Measurements from ENCODE around the gene CCNL1.

The CCNL1 gene

GRCh38 chr3:157110761-157111278 is 49.1 kb downstream of the CCNL1 start:
- no peak for DNase-seq
- Histone ChIP-seq H3K27me3 (replicated peaks) (no peaks in the 10 kb centered on the region), H3K36me3 (replicated peaks) (no peaks in the 10 kb centered on the region), H3K27ac (no peak overlapping the region), H3K4me3 (ENCODE audit: low read depth, low read length) (no peak overlapping the region)
- TF ChIP-seq CTCF (IDR thresholded peaks at IDR 0.05; ENCODE audit: low read depth, low read length, missing control alignments), result no peak
- in situ Hi-C loops (cut with HindIII; ENCODE audit: low pct_ligation_motif_present, low sequenced_read_pairs), result no loop called here

GRCh38 chr3:157109267-157110141 is 50.4 kb downstream of the CCNL1 start:
- in situ Hi-C loops (cut with HindIII; ENCODE audit: low pct_ligation_motif_present, low sequenced_read_pairs), result no loop called here
- no peaks in the 10 kb centered on the region for H3K27me3 ChIP-seq (replicated peaks)
- H3K27ac ChIP-seq, result no peak overlapping the region
- no peaks in the 10 kb centered on the region for H3K36me3 ChIP-seq (replicated peaks)
- no peak overlapping the region for H3K4me3 ChIP-seq (ENCODE audit: low read depth, low read length)
- DNase-seq, result no peak
- TF ChIP-seq CTCF (IDR thresholded peaks at IDR 0.05; ENCODE audit: low read depth, low read length, missing control alignments), result no peak

- no peak for TF ChIP-seq CTCF (IDR thresholded peaks at IDR 0.05; ENCODE audit: low read depth, low read length, missing control alignments)
- no peak overlapping the region for H3K27ac ChIP-seq
- H3K4me3 ChIP-seq (ENCODE audit: low read depth, low read length), result no peak overlapping the region
- DNase-seq, result no peak
- no peaks in the 10 kb centered on the region for H3K27me3 ChIP-seq (replicated peaks)
- no peaks in the 10 kb centered on the region for H3K36me3 ChIP-seq (replicated peaks)
- in situ Hi-C loops (cut with HindIII; ENCODE audit: low pct_ligation_motif_present, low sequenced_read_pairs), result no loop called here
These were observed 52.3 kb downstream of the CCNL1 start for GRCh38 chr3:157107644-157108133.

DNA sequence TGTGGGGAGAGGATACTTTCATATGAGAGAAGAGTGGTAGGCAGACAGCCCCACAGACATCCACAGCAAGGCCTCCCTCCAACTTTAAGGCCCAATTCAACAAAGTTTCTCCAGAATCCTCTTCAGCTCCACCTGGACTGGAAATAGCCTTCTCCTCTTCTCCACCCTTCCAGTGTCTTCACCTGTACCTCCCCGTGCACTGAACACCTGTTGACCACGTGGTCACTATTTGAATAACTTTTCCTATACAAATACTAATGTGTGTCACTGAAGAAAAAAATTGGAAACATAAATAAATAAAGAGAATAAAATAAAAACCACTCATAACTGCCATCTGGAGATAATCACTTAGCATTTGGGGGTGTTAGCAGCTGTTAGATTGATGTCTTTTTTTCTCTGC is 52.9 kb downstream of the CCNL1 start:
- in situ Hi-C loops (cut with HindIII; ENCODE audit: low pct_ligation_motif_present, low sequenced_read_pairs), result no loop called here
- no peak for TF ChIP-seq CTCF (IDR thresholded peaks at IDR 0.05; ENCODE audit: low read depth, low read length, missing control alignments)
- no peaks in the 10 kb centered on the region for H3K36me3 ChIP-seq (replicated peaks)

DNA sequence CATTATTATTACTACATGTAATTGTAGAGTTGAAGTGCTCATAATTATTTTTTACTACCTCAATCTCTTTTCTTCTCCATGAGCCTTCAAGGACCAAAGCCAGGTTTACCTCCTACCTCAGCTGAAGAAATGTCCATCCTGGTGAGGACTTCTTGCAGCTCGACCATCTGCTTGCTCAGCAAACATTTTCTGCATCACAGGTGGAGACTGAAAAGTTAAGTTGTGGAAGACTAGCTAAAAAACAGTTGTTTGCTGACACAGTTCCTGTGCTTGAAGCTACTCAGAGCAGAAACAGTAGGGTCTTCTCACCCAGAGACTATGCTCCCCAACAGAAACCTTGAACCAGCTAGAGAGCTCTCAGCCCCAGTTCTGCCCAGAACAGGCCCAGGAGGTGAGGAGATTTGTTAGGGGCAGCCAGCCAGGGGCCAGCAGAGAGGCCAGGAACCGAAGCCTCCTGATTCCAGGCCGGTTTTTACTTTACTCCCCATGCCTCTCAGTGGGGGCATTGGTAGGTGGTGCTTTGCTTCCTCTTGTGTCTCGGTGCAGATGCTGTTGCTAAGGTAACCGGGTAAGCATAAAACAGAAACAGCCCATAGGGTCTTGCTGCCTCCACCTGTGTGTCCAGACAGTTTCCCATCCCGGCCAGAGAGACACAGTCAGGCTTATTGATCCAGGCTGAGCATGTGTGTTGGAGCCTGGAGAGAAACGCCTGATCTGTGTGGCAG is 54.9 kb downstream of the CCNL1 start:
- no peaks in the 10 kb centered on the region for H3K27me3 ChIP-seq (replicated peaks)
- TF ChIP-seq CTCF (IDR thresholded peaks at IDR 0.05; ENCODE audit: low read depth, low read length, missing control alignments), result no peak
- H3K36me3 ChIP-seq (replicated peaks), result no peaks in the 10 kb centered on the region
- in situ Hi-C loops (cut with HindIII; ENCODE audit: low pct_ligation_motif_present, low sequenced_read_pairs), result no loop called here
- no peak overlapping the region for H3K27ac ChIP-seq
- no peak for DNase-seq
- H3K4me3 ChIP-seq (ENCODE audit: low read depth, low read length), result no peak overlapping the region

More for the DNA sequence above, 52.9 kb downstream of the CCNL1 start:
- H3K4me3 ChIP-seq (ENCODE audit: low read depth, low read length), result no peak overlapping the region
- H3K27ac ChIP-seq, result no peak overlapping the region
- H3K27me3 ChIP-seq (replicated peaks), result no peaks in the 10 kb centered on the region
- DNase-seq, result no peak
